Hepatocyte (in vitro differentiated cells): Measurements from ENCODE around the gene GATA2. TPM values are rescaled to one million over a fixed set of nuclear protein-coding genes. Genes with fewer than 3 reads are reported as not detected.

Source experiments
- DNase-seq: peaks from one replicate; pipeline ENCODE4 v3.0.0-alpha.2; 2016; ENCODE audit warnings: low spot score
- H2AFZ ChIP-seq: fragments of 200-600 bp; sonication (generic); 2 replicates; pipeline ENCODE4 v1.6.0; 2016; ENCODE audit warnings: antibody characterized with exemption, mild to moderate bottlenecking
- H3K27ac ChIP-seq: fragments of 200-600 bp; sonication (generic); 2 replicates; pipeline ENCODE4 v1.5.1; 2016; ENCODE audit warnings: mild to moderate bottlenecking
- H3K27me3 ChIP-seq: fragments of 200-600 bp; sonication (generic); 2 replicates; pipeline ENCODE4 v1.6.1; 2016
- H3K36me3 ChIP-seq: fragments of 200-600 bp; sonication (generic); replicated peaks from 2 replicates; pipeline ENCODE4 v1.5.1; 2016; ENCODE audit warnings: low read depth; ENCODE audit not compliant: insufficient read depth
- H3K4me1 ChIP-seq: fragments of 200-600 bp; sonication (generic); 2 replicates; pipeline ENCODE4 v1.5.1; 2016; ENCODE audit warnings: mild to moderate bottlenecking, moderate library complexity; ENCODE audit not compliant: insufficient read depth
- H3K4me2 ChIP-seq: fragments of 200-600 bp; sonication (generic); 2 replicates; pipeline ENCODE4 v1.6.0; 2016
- H3K4me3 ChIP-seq: fragments of 200-600 bp; sonication (generic); 2 replicates; pipeline ENCODE4 v1.5.1; 2016; ENCODE audit warnings: mild to moderate bottlenecking
- H3K79me2 ChIP-seq: fragments of 200-600 bp; sonication (generic); 2 replicates; pipeline ENCODE4 v1.6.0; 2017; ENCODE audit warnings: mild to moderate bottlenecking
- H3K9me2 ChIP-seq: fragments of 200-600 bp; sonication (generic); replicated peaks from 2 replicates; pipeline ENCODE4 v1.6.0; 2017; ENCODE audit warnings: mild to moderate bottlenecking; ENCODE audit not compliant: insufficient read depth
- H3K9me3 ChIP-seq: fragments of 200-600 bp; sonication (generic); 2 replicates; pipeline ENCODE4 v1.5.1; 2016; ENCODE audit warnings: low read depth, mild to moderate bottlenecking
- H4K20me1 ChIP-seq: fragments of 200-600 bp; sonication (generic); 2 replicates; pipeline ENCODE4 v1.6.0; 2016; ENCODE audit warnings: mild to moderate bottlenecking; ENCODE audit not compliant: insufficient read depth, poor library complexity, severe bottlenecking
- CTCF ChIP-seq: fragments of 200-600 bp; sonication (generic); IDR thresholded peaks from 2 replicates; pipeline ENCODE4 v1.5.1; 2016; ENCODE audit warnings: antibody characterized with exemption, mild to moderate bottlenecking; ENCODE audit not compliant: poor library complexity
- EZH2 ChIP-seq: fragments of 200-600 bp; sonication (generic); IDR thresholded peaks from 2 replicates; pipeline ENCODE4 v1.6.1; 2016; ENCODE audit warnings: antibody characterized with exemption, mild to moderate bottlenecking, borderline replicate concordance
- EZH2phosphoT487 ChIP-seq: fragments of 200-600 bp; sonication (generic); IDR thresholded peaks from one replicate; pipeline ENCODE4 v1.6.1; 2018; ENCODE audit warnings: antibody characterized with exemption, mild to moderate bottlenecking, low read depth, moderate library complexity; ENCODE audit not compliant: unreplicated experiment, severe bottlenecking
- WGBS: methylation state at CpG from one replicate; pipeline ENCODE4 v1.1.6; 2016; ENCODE audit warnings: low lambda C conversion rate; ENCODE audit errors: missing lambda C conversion rate; 5-methylcytosine and 5-hydroxymethylcytosine counted together
- polyA plus RNA-seq: library from polyadenylated mRNA; unstranded; fragments of >200 nt; fragmentation: Nextera tagmentation; extraction: Ambion mirVana; gene quantifications from 2 replicates; pipeline ENCODE4 v1.2.1, GENCODE V29; 2016
- total RNA-seq: library from RNA; depleted of rRNA; stranded (reverse); fragments of >200 nt; gene quantifications from 2 replicates; pipeline ENCODE4 v1.2.3, GENCODE V29; 2014

GATA2 gene
- total and polyA plus RNA-seq, 2 experiments from 2014 or later: 2.4 to 2.6 TPM

- peaks cover 50% of the 10 kb centered on the region for H3K27me3 ChIP-seq
- no peaks in the 10 kb centered on the region for H4K20me1 ChIP-seq
Measured at GRCh38 chr3:128468791-128469527, 24.0 kb downstream of the GATA2 start.

GRCh38 chr3:128468285-128468790 is 24.7 kb downstream of the GATA2 start:
- Histone ChIP-seq H3K27ac (no peak overlapping the region), H3K9me2 (no peaks in the 10 kb centered on the region), H3K4me3 (no peak overlapping the region), H3K79me2 (no peaks in the 10 kb centered on the region), H4K20me1 (no peaks in the 10 kb centered on the region), H3K36me3 (no peaks in the 10 kb centered on the region), H3K9me3 (no peaks in the 10 kb centered on the region), H3K27me3 (peaks cover 43% of the 10 kb centered on the region), H3K4me2 (no peak overlapping the region), H3K4me1 (no peaks in the 10 kb centered on the region), H2AFZ (no peak overlapping the region)
- WGBS: 67% methylated on average over 16 of the region's 17 CpGs
- TF ChIP-seq EZH2 (no peak), CTCF (no peak), EZH2phosphoT487 (no peak)
- no peak for DNase-seq

More at GRCh38 chr3:128468791-128469527, 24.0 kb downstream of the GATA2 start:
- Histone ChIP-seq H3K9me2 (no peaks in the 10 kb centered on the region), H3K36me3 (no peaks in the 10 kb centered on the region), H3K4me3 (no peak overlapping the region), H3K79me2 (no peaks in the 10 kb centered on the region), H3K4me2 (no peak overlapping the region), H3K9me3 (no peaks in the 10 kb centered on the region), H3K27ac (no peak overlapping the region), H2AFZ (no peak overlapping the region), H3K4me1 (no peaks in the 10 kb centered on the region)
- WGBS: 96% methylated on average over 10 of the region's 10 CpGs
- no peak for TF ChIP-seq EZH2
- TF ChIP-seq CTCF: no peak
- no peak for TF ChIP-seq EZH2phosphoT487
- DNase-seq: no peak

- Histone ChIP-seq H3K79me2 (no peaks in the 10 kb centered on the region), H2AFZ (no peak within 1 kb of the TSS), H3K36me3 (no peaks in the 10 kb centered on the region), H3K9me3 (no peaks in the 10 kb centered on the region), H3K4me3 (no peak within 1 kb of the TSS), H3K27ac (no peak within 1 kb of the TSS), H3K4me1 (no peaks in the 10 kb centered on the region), H3K9me2 (no peaks in the 10 kb centered on the region), H3K4me2 (no peak within 1 kb of the TSS), H3K27me3 (peaks cover 34% of the 10 kb centered on the region), H4K20me1 (no peaks in the 10 kb centered on the region)
- no peak for TF ChIP-seq CTCF
- TF ChIP-seq EZH2: no peak
- no peak for TF ChIP-seq EZH2phosphoT487
- DNase-seq: no peak
- 87% methylated on average over 14 of the region's 14 CpGs for whole genome bisulfite sequencing
Measured at GRCh38 chr3:128466840-128467541, 26.0 kb downstream of the GATA2 start, which contains the start of gene DNAJB8. Gene DNAJB8, minus strand, starts transcription at chr3:128466890. Its CDS starts 3,645 bp downstream, at chr3:128463245.
